Measurements from ENCODE around the gene NCDN. TPM values are rescaled to one million over a fixed set of nuclear protein-coding genes. Genes with fewer than 3 reads are reported as not detected.

The NCDN gene
- total and polyA plus RNA-seq, 2 of the 8 experiments (the other 6 are each of a cell fraction or from before 2014, with no cell fraction given): 26.2 to 35.4 TPM

GRCh38 chr1:35554266-35555211 lies 3.1 kb upstream of the NCDN start (continued):
- TF ChIP-seq SUZ12 (IDR thresholded peaks at IDR 0.05; ENCODE audit: low read length) (no peak), BACH1 (IDR thresholded peaks at IDR 0.05; ENCODE audit: low read length) (no peak), E2F6 (IDR thresholded peaks at IDR 0.05) (no peak), FOSL1 (IDR thresholded peaks at IDR 0.05; ENCODE audit: insufficient read depth, low read depth, low read length) (no peak), CHD7 (IDR thresholded peaks at IDR 0.05; ENCODE audit: insufficient replicate concordance, low read length) (no peak), KDM4A (IDR thresholded peaks at IDR 0.05; ENCODE audit: low read depth, low read length, severe bottlenecking) (no peak), SIN3A (conservative IDR thresholded peaks at IDR 0.05 in 1 of 2, IDR thresholded peaks at IDR 0.05 in 1 of 2; ENCODE audit: low read depth in 1 of 2, low read length in 2 of 2) (no peak; a peak in 1 of 4 replicates), TCF12 (IDR thresholded peaks at IDR 0.05; ENCODE audit: low read depth, low read length) (no peak)

Measured in H1 (cell line).